ENCODE results near the gene QRICH1.

The QRICH1 gene

DNA sequence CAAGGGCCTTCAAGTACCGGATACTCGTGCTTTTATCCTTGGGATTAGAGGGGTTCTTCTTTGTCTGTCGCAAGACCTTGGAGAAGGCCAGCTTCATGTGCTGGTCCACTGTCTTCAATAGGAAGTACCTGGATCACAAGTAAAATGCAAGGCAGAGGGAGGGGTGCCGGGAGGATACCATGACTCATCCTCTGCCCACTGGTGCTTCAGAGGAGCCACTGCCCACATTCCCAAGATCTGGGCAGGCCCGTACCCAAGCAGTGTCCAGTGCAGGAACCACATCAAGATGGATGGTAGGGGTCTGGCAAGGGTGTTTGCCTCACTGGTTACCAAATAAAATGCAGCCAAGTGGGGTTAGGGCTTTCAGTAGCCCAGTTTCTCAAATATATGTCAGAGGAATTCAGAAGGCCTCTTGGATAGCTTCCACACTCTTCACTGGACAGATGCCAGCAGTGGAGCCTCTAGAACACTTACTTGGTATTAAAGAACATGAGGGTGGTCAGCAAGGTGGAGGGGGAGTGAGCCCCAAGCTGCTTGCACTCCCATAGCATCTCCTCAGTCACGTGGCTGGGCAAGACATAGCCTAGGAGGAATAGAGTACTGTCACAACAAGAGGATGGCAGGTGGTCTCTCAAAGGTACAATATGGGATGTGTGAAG, 61.1 kb downstream of the QRICH1 start:
- DNase-seq: no peak

DNA sequence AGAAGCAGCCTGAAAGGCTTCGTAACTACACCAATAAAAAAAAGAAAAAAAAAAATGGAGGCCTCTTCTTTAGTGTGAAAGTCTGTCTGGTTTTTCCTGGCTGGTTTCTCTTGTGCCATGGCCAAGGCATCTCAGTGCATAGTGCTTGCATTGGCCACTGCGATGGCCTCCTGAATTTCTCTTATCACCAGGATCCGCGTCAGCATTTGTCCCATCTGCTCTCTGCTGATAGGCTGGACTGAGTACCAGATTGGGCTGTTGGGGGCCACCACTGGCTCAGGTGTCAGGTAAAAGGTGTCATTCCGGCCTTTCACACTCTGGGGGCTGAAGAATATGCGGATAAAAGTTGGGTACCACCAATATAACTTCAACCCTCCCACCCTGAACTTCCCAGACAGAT, 63.5 kb downstream of the QRICH1 start:
- no peak for DNase-seq

DNA sequence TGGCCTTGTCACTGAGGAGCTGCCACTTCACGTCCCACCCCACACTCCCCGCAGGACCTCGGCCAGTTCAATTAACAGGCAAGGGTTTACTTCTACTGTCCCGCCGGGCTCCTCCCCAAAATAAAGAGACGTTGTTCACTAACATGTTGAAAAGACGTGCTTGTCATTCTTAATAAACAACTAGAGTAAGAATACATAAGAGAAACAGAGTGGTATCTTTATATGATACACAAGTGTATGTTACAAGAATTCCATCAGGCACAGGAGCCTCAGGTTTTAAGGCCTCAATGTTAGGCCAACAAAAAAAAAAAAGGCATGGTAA, 64.3 kb downstream of the QRICH1 start:
- DNase-seq: no peak

DNA sequence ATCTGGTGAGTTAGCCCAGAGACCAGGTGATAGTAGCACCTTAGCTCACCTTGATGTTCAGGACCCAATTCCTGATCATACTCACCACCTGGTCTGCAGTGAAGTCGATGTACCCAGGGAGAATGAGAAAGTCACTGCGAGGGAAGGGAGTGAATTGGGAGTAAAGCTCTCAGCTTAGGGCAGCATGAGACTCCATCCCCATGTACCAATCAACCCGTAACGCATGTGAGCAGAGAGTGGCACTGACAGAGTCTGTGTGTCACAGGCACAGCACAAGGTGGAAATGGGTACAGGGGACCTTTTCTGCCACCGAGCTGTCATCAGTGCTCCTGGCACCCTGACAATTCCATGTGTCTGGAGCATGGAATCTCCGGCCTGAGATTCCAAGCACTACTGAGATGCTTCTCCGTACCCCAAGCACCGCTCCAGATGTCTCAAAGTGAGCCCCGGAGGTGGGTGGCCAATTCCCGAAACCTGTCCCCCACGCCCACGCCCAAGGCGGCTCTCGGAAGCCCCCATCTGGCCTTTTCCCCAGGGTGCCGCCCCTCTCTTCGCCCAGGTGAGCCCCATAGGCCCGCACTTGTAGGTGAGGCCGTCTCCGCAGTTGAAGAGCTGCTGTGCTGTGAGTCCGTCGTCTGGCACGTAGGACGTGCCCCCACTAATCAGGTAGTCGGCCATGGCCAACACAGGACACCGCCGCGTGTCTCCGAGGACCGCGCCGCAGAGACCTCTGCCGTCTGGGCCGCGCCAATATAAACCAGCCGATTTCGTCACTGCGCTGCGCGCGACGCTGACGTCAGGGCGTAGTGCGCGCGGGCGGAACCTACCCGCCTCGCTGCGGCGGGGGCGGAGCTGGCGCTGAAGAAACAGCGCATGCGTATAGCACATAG, 65.0 kb downstream of the QRICH1 start, which contains the start of gene IMPDH2:
IMPDH2 (minus strand) TSS at position 726 of the 890 bp plus-strand sequence; CDS start at position 678, 48 bp downstream.
- DNase-seq: peak; percentile 96

DNA sequence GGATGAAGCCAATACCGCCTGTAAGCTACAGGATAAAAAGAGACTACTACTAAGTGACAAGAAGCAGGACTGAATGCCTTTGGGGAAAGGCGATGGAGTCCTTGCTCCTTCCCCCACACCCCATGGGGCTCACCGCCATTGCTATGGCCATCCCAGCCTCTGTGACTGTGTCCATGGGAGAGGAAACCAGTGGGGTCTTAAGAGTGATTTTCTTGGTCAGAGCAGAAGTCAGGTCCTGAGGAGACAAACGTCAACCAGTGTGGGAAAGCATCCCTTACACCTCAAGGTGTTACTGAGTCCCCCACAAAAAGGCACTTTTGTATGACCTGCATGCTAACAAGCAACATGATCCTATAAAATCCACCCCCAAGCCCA, 65.6 kb downstream of the QRICH1 start:
- DNase-seq: no peak

DNA sequence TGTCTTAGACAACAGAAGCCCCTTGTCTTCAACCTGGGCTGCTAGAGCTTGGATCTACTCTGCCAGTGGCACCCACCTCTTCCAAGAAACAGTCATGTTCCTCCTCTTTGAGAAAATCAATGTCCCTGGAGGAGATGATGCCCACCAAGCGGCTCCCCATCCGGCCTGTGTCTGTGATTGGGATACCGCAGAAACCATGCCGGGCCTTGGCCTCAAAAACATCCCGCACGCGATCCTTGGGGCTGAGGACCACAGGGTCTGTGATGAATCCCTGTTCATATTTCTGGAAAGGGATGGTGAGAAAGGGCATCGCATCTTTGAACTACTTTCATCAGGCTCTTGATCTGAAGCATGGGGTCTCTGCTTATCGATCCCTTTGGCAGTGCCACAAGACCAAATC, 66.2 kb downstream of the QRICH1 start:
- no peak for DNase-seq

DNA sequence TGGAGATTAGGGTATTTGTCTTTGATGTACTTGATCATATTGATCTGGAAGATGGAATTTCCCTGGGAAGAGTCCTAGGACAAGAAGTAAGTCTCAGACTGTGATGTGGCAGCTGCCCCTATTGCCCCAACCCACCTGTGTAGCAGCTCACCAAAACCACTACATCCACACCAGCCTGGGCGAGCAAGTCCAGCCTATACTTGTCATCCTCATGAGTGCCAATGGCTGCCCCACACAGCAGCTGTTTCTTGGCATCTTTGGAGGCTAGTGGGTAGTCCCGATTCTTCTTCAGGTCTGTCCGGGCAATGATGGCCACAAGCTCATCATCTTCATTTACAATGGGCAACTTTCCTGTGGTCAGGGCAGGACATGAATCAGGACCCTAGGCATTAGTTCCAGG, 67.3 kb downstream of the QRICH1 start:
- no peak for DNase-seq

DNA sequence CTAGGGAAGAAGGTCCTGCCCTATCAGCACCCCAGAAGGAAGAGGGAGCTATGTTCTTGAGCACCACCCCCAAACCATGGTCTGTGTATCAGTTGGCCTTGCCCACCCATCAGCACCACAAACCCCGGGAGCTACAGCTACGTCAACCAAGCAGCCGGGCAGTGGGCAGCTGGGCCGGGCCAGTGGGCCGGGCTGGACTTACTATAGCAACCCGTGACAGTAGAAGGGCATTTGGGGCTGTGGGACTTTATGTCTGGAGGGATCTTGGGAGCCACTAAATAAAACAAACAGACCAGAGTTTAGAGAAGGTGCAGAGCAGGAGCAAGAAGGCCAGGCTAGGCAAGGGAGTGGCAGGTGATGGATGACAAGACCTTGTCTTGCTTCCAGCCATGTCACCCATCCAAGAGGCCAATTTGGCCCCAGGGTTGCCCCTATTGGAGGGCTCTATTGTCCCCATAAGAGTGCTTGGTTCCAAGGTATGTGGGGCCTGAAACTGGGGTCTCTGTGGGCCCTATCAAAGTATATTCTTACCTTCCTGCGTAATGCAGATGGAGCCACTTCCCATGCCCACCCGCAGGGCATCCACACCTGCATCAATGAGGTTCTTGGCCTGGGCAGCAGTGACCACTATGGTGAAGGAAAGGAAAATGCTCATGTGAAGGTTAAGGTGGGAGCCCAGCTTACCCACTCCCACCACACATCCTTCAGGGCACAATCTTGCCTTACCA, 67.9 kb downstream of the QRICH1 start:
- DNase-seq: no peak

DNA sequence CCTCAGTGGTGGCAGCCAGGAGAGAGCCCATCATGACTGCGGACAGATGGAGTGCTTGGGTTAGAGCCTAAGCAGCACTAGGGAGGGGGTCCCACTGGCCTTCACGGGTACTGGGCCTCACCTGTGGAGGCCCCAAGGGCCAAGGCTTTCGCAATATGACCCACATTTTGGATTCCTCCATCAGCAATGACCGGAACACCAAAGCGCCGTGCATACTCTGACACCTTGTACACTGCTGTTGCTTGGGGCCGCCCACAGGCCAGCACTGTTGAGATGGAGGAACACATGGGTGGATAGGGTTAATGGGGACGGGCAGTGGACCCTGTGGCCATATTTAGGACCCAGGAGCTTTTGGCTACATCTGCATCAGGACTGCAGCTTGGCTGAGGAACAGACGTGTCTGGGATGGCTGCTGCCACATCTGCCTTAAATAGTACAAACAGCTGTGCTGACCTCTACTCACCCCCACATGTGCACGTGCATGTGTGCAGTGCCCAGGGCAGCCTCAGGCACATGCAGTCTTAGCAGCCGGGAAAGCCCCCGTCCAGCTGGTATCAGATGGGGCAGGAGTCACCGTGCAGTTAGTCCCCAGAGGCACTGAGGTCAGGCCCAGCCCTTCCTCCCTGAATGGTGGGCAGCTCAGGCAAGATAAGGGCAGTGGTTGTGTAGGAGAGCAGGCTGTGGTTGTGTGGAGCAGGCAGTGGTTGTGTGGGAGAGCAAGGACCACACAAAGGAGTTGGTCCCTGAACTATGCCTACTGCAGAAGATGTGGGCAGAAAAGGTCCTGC, 68.7 kb downstream of the QRICH1 start:
- DNase-seq: no peak

DNA sequence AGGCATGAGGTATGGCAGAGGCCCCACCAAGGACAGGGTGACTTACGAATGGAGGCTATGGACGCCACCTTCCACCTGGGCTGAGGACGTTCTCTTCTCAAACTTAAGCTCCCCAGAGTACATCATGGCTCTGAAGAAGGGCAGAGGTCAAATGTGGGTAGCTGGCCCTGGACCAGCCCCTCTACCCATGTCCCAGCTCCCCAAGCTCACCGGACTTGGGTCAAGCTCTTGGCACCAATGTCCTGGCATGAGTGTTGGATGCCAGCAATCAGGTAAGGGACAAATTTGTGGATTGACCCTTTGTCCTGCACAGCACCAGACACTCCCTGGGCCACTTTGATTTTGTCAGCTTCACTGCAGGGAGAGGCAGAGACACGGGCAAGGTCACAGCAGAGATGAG, 69.4 kb downstream of the QRICH1 start:
- no peak for DNase-seq

DNA sequence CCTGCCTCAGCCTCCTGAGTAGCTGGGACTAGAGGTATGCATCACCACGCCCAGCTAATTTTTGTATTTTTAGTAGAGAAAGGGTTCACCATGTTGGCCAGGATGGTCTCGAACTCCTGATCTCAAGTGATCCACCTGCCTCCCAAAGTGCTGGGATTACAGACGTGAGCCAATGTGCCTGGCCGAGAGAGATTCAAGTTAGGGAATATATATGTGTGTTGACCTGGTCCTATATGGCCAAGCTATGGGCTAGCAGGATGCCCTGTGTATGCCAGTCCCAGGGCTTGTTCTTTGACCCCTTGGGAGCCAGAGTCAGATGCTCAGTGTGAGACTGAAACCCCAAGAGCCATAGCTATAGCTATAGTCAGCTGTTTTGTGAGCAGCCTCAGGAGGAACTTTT, 70.1 kb downstream of the QRICH1 start:
- DNase-seq: no peak

DNA sequence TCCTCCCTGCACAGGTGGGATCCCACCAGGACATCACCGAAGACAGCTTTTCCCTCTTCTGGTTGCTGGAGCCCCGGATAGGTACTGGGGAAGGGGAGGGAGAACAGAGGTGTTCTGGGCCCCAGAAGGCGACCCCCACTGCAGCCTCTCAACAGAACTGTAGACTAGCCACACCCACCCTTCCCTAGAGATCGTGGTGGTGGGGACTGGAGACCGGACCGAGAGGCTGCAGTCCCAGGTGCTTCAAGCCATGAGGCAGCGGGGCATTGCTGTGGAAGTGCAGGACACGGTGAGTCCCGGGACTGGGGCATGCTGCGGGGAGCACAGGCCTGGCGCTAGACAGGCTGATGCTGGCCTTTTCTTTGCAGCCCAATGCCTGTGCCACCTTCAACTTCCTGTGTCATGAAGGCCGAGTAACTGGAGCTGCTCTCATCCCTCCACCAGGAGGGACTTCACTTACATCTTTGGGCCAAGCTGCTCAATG, 71.1 kb downstream of the QRICH1 start:
- DNase-seq: no peak

DNA sequence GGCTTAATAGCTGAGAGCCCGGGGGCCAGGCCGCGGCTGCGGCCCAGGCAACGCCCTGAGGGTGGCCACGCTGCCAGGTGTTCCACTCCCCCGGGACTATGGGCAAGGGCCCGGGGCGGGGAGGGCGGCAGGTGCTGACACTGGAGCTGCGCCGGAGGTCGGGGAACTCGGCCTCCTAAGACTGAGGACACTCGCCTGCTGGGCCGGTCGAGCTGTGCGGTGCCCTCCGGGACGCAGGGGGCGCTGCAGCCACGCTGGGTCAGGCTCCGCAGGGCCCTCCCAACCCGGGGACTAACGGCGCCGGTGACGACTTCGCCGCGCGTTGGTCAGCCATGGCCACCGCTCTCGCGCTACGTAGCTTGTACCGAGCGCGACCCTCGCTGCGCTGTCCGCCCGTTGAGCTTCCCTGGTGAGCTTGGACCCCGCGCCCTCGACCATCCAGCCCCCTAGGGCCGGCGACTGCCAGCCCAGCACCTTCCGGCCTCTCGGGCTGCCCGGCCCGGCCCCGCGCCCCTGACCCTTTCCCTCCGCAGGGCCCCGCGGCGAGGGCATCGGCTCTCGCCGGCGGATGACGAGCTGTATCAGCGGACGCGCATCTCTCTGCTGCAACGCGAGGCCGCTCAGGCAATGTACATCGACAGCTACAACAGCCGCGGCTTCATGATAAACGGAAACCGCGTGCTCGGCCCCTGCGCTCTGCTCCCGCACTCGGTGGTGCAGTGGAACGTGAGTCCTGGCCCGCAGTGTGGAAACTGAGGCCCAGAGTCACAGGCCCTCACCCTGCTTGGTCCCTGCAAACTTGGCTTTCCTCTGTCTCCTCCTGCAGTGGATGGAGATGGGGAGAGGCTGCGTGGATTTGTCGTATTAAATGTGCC, 71.8 kb downstream of the QRICH1 start, which contains the start of gene NDUFAF3:
NDUFAF3 (plus strand) TSS at position 309 of the 875 bp plus-strand sequence; CDS start at position 333, 24 bp downstream.
- peak; percentile 95 for DNase-seq

DNA sequence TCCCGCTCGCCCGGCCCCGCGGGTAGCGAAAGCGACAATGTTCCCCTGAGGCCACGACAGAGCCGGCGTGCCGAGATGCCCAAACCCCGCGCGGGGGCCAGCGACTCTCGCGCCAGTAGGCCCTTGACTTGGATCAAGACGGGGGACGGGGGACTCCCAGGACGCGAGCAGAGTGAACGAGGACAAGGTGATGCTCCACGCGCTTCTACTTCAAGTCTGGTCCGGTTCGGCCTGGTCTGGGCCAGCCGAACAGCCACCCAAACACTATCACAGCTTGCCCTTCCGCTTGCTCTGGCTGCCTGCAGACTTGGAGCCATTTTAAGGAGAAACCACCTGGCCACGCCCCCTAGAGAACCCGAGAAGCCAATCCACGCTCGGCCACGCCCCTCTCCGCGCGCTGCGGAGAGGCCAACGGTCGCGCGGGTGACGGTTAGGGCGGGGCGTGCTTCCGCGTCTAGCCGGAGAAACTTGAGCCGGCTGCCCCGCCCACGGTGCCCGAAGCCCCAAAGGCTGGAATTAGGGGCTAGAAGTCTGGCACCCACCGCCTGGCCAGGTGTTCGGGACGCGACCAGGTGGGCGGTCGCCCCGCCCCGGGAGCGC, 72.6 kb downstream of the QRICH1 start:
- peak; percentile 99 for DNase-seq

DNA sequence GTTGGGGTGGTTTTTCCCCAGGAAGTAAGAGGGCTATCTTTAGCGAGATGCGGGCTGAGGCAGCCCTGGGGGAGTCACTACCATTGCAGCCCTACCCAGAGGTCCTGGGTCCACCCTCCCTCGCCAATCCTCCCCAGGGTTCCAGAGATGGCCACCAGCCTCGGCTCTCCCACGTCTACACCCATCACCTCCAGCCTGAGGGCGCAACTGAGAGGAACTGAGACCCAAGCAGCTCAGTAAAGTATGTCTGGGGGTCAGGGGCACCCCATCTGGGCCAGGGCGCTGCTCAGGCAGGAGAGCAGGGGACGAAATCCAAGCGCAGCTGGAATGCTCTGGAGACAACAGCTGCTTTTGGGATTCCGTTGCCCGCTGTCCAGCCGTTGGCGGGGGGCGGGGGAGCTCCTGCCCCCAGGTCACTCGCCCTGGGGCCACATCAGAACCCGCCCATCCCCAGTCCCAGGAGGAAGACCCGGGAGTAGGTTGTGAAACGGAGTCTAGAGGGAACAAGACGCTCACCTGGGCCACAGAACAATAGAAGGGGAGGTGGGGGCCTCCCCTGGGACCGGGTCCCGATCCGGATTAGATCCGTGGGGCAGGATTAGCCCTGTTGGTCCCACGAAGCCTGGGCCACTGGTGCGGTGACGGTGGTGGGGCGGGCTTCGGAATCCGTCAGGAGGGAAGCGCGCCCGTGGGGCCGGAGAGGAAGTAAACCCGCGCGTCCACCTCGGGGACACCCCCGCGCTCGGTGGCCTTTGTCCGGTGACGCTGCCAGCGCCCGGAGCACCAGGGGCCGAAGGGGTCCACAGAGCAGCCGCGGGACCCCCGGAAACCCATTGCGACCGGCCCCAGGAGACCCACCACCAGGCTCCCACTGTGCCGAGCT, 73.3 kb downstream of the QRICH1 start:
- DNase-seq: peak; percentile 49

DNA sequence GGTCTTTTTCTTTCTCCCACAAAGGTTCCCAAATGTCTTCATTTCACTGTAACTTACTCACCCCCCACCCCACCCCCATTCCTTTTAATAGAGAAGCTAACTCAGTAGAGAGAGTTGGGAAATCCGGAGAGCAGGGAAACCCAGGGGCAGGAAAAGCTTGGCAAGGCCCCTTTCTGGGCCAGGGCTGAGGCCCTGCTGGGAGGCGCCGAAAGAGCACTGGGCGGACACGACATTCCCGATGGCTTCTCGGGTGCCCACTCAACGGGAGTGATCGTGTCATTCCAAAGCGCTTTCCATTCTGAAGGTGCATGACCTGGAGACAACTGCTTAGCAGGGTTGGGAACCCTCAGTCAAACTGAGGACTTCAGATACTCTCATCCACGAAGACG, 73.9 kb downstream of the QRICH1 start:
- no peak for DNase-seq

DNA sequence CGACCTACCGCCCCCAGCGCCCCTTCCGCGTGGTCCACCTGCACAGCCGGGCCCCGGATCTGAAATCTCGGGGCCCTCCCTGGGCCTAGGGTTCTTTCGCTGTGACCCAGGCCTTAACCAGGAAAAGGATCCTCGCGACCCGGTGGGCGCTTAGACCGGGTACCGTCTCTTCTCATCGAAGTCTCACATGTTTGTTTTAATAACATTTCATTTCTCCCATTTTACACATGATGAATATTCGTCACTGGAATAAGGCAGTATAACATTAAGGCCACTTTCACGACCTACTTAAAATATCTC, 75.2 kb downstream of the QRICH1 start:
- DNase-seq: no peak

DNA sequence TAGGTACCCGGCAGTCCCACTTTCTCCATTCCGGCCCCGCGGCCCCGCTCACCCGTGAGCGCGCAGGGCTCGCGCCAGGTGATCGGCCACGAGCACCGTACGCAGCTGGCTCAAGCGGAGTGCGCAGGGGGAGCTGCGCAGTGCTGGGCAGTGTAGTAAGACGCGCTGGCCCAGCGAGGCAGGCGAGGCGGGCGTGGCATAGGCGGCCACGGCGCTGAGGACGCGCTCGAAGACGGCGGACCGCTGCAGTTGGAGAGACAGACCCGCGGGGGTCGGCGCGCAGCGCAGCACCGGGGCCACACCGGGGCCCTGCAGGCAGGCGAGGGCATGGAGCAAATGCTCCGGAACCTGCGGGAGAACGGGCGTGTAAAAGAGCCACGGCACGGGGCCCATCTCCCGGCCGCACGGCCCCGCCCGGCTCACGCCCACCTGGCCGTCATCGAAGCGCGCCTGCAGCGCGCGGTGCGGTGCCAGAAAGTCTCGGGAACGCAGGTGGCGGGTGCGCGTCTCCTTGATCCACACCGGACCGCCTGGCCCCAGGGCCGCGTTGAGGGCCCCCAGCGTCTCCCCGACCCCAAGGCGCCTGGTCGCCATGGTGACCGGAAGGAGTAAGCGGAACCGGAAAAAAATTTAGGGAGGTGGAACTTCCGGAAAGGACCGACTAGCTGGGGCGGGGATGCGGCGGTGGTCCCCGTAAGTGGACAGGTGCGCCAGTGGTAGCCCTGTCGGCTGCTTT, 75.7 kb downstream of the QRICH1 start, which contains the start of gene DALRD3:
DALRD3 (minus strand) TSS at position 610 of the 736 bp plus-strand sequence; CDS start at position 594, 16 bp downstream.
- DNase-seq: peak; percentile 70

DNA sequence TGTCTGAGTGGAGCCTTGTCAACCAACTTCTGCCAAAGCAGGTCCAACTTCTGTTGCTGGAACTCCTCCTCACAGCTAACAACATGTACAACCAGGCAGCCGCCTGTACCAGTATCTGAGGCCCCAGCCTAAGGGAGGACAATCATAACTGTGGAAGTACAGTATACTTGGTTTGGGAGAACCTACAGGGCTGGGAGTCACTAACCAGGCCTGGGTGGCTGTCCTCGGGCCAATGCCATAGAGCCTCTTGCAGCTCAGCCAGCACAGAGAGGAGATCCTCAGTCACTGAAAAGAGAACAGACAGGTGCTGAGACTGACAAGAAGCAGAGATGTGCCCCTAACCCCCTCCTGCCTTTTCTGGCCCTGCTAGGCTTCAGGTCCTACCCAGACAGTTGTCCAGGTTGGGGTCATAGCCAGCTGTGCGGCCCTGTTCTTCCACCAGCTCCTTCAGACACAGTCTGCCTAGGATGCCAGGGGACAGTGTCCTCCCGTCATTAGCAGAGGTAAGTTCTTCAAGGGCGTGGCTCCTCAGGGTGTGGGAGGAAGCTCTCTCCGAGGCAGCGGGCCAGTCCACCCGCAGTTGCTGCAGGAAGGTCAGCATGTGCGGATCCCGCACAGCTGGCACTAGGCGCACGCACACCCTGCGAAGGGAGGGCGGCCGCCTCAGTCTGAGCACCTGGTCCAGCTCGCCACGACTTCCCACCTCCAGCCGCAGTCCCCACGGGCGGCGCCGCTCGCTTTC, 76.5 kb downstream of the QRICH1 start:
- no peak for DNase-seq
